Retinal pigment epithelial cell (primary cell): ENCODE measurements around the gene OLFML1.

Experiments used
- DNase-seq: peaks from one replicate; pipeline ENCODE4 v3.0.0-alpha.2; 2010; ENCODE audit warnings: low read depth
- H3K4me3 ChIP-seq: 2 replicates; pipeline ENCODE4 v1.5.1; 2011; ENCODE audit warnings: mild to moderate bottlenecking, low read length, control low read depth, moderate library complexity
- TF ChIP-seq, protein P1 (sequence below): conservative IDR thresholded peaks from 2 replicates; pipeline ENCODE4 v1.5.1; 2011; ENCODE audit warnings: low read depth, low read length, control low read depth, inconsistent platforms

OLFML1 gene

DNA sequence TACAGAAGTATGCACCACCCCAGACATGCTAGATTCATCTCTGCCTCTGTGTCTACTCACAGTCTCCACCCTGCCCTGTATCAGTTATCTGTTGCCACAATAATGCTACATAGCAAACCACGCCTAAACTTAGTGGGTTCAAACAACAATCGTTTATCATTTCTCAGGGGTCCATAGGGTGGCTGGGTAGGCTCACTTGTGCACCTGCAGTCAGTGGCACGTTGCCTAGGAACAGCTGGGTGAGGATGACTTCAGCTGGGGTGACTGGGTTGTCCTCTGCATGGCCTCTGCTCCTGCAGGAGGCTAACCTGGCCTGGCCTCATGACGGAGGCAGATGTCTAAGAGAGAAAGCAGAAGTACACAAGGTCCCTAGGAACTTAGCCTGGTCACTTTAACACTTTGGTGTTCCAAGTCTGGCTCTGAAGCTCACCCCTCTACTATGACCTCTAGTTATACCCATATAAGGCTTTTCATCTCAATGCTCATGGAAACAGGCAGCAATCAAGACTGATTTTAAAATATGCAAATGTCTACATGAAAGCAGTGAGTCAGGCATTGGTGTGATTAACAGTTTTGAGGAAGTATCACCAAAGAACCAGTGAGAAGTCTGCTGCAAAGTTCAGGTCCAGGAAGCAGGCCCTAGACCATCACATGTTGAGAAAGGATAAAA lies 10.7 kb downstream of the OLFML1 start:
- TF ChIP-seq, protein P1, sequence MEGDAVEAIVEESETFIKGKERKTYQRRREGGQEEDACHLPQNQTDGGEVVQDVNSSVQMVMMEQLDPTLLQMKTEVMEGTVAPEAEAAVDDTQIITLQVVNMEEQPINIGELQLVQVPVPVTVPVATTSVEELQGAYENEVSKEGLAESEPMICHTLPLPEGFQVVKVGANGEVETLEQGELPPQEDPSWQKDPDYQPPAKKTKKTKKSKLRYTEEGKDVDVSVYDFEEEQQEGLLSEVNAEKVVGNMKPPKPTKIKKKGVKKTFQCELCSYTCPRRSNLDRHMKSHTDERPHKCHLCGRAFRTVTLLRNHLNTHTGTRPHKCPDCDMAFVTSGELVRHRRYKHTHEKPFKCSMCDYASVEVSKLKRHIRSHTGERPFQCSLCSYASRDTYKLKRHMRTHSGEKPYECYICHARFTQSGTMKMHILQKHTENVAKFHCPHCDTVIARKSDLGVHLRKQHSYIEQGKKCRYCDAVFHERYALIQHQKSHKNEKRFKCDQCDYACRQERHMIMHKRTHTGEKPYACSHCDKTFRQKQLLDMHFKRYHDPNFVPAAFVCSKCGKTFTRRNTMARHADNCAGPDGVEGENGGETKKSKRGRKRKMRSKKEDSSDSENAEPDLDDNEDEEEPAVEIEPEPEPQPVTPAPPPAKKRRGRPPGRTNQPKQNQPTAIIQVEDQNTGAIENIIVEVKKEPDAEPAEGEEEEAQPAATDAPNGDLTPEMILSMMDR, result no peak
- no peak overlapping the region for H3K4me3 ChIP-seq
- no peak for DNase-seq

DNA sequence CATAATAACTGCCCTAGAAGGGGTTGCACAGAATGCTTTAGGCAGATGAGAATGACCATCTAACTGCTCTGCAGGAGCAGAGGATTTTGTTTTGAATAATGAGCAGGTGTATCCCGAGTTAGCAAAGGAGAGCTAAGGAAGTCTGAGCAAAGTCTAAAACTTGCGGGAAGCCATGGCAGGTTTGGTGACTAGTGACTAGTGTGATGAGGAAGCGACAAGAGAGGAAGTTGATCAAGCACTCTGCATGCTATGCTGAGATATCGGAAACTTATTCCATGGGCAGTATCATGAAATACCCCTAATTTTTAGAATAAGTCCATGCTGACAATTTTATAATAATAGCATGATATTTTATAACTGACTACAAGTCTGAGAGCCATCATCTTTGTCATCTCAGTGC lies 12.9 kb downstream of the OLFML1 start:
- TF ChIP-seq, protein P1, result no peak
- H3K4me3 ChIP-seq, result no peak overlapping the region
- DNase-seq, result no peak

GRCh38 chr11:7499081-7499480 lies 13.8 kb downstream of the OLFML1 start:
- no peak overlapping the region for H3K4me3 ChIP-seq
- DNase-seq, result no peak
- TF ChIP-seq, protein P1, result no peak

DNA sequence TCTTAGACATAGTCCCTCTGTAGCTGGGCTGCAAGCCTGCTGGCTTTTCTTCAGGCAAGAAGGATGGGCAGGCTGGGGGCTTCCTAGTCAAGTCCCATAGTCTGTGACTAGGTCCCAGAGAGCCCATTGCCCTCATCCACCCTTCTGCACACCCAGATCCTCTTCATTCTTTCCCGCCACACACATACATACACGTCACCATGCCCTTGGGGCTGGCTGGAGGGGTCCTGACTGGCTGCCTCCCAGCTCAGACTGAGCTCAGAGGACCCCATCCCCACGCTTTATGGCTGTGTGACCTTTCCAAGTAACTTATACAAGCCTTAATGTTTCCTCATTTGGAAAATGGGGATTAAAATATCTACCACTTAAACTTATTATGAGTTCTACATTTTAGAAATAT lies 14.9 kb downstream of the OLFML1 start:
- no peak overlapping the region for H3K4me3 ChIP-seq
- DNase-seq, result no peak
- TF ChIP-seq, protein P1, result no peak

DNA sequence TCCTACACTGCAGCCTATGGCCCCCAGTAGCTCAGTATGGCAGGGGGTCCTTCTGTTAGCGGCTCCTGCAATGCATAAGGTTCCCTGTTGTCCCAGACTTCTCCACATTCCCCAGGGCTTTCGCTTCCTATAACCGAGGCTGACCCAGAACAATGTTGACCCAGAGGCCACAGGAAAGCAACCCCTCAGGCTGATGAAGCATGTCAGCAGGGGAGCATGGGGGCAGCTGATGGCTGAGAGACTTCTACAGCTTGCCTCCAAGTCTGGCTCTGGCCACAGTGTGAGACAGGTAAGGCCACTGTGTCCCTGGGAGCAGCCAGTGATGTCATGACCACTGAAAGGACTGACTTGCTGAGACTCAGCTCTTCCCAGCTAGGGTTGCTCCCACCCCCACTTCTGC lies 15.9 kb downstream of the OLFML1 start:
- no peak for DNase-seq
- TF ChIP-seq, protein P1, result no peak
- no peak overlapping the region for H3K4me3 ChIP-seq

DNA sequence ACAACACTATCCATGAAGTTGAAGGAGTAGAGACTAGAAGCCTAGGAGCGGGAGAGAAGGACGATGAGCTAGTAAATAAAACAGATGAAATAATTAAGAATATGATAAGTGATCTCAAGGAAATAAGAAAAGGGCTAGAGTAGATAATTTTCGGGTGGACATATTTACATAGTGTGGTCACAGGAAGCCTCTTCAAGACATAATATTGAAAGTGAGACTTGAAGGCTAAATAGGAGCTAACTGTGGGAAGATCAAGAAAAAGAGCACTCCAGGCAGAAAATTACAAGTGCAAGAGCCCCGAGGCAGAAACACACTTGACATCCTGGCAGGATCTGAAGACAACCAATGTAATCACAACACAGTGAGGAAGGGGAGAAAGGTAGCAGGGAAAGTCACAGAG lies 16.6 kb downstream of the OLFML1 start:
- TF ChIP-seq, protein P1, result no peak
- no peak for DNase-seq

GRCh38 chr11:7506243-7506642 lies 20.9 kb downstream of the OLFML1 start:
- TF ChIP-seq, protein P1, result no peak
- DNase-seq, result no peak
- no peak overlapping the region for H3K4me3 ChIP-seq

More for the DNA sequence above, 16.6 kb downstream of the OLFML1 start:
- H3K4me3 ChIP-seq, result no peak overlapping the region
